ENCODE results near the gene MINDY4. TPM values are rescaled to one million over a fixed set of nuclear protein-coding genes. Genes with fewer than 3 reads are reported as not detected.

MINDY4 gene
- total RNA-seq, 1 experiment from 2014 or later, result 2.0 TPM

DNA sequence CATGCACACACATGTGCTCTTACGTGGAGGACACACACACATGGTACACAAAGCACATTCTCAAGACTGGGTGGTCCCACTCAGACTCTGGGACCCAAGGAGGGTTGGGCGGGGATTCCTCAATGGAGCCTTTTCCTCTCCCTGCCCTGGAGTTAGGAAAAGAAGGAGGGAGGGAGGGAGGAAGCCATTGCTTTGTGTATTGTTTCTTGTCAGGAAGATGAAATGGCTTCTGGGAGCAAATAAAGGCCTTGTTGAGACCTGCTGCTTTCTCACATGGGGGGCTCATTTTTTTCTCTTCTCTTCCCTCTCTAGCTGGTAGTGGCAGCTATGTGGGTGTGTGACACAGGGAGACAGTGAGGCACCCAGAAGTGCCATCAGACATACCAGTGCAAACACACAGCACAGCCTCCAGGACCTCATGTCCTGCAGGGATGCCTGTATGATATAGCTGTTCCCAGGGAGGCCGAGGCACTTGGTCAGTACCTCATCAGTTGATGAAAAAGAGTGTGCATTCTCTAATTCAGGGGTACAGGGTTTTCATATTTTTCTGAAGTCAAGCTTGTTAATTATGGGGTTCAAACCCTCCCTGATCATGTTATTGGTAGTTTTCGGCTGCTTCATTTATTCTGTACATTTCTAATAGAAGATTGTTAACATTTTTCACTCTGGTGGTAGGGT, 146.1 kb downstream of the MINDY4 start:
- H3K4me3 ChIP-seq (ENCODE audit: insufficient read depth, low read depth, low read length), result no peak overlapping the region
- H3K27me3 ChIP-seq (ENCODE audit: control insufficient read depth, insufficient read depth, low read length), result no peaks in the 10 kb centered on the region
- H3K36me3 ChIP-seq (replicated peaks; ENCODE audit: control insufficient read depth, insufficient read depth, low read length), result no peaks in the 10 kb centered on the region
- DNase-seq, result no peak

DNA sequence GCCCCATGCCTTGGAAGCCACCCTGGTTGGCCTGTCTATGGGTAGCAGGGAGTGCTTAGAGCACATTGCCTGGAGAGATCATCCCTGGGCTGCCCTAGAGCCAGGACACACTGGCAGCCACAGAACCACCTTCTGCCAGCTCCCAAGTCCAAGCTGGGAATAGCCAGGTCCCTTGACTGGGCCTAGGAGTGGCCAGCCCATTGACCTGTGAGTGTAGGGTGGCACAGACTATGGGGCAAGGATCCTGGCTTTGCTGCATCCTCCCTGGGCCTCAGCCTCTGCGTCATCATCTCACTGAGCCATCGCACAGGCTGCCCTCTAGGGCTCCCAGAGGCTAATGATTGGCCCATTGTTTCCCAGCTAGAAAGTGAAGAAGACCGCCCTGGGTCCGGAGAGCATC, 147.5 kb downstream of the MINDY4 start:
- H3K27me3 ChIP-seq (ENCODE audit: control insufficient read depth, insufficient read depth, low read length), result no peaks in the 10 kb centered on the region
- no peak for DNase-seq
- H3K36me3 ChIP-seq (replicated peaks; ENCODE audit: control insufficient read depth, insufficient read depth, low read length), result no peaks in the 10 kb centered on the region
- H3K4me3 ChIP-seq (ENCODE audit: insufficient read depth, low read depth, low read length), result no peak overlapping the region

DNA sequence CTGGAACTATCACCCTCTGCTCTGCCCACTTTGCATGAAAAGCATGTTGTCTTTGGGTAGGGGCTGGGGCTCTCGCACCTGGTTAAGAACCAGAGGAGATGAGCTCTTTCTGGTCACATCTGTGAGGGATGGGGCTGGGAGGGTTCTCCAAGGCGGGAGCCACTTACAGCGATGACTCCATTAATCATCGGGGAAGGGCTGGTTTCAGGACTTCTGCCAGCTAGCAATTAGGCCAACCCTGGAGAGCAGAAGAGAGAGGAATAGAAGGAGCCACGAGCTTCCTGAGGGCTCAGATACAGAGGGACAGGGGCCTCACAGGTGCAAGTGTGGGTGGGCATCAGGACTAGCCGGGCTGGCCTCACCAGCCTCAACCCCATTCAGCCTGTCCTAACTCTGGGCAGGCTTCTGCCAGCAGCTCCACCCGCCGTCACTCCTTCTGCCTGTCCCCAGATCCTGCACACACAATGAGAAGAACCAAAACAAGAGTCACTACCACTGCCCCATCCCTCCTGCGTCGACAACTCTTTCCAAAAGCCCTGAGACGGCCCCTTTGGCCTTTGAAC, 148.9 kb downstream of the MINDY4 start:
- no peak overlapping the region for H3K4me3 ChIP-seq (ENCODE audit: insufficient read depth, low read depth, low read length)
- no peaks in the 10 kb centered on the region for H3K27me3 ChIP-seq (ENCODE audit: control insufficient read depth, insufficient read depth, low read length)
- DNase-seq, result peak; percentile 51
- H3K36me3 ChIP-seq (replicated peaks; ENCODE audit: control insufficient read depth, insufficient read depth, low read length), result no peaks in the 10 kb centered on the region

DNA sequence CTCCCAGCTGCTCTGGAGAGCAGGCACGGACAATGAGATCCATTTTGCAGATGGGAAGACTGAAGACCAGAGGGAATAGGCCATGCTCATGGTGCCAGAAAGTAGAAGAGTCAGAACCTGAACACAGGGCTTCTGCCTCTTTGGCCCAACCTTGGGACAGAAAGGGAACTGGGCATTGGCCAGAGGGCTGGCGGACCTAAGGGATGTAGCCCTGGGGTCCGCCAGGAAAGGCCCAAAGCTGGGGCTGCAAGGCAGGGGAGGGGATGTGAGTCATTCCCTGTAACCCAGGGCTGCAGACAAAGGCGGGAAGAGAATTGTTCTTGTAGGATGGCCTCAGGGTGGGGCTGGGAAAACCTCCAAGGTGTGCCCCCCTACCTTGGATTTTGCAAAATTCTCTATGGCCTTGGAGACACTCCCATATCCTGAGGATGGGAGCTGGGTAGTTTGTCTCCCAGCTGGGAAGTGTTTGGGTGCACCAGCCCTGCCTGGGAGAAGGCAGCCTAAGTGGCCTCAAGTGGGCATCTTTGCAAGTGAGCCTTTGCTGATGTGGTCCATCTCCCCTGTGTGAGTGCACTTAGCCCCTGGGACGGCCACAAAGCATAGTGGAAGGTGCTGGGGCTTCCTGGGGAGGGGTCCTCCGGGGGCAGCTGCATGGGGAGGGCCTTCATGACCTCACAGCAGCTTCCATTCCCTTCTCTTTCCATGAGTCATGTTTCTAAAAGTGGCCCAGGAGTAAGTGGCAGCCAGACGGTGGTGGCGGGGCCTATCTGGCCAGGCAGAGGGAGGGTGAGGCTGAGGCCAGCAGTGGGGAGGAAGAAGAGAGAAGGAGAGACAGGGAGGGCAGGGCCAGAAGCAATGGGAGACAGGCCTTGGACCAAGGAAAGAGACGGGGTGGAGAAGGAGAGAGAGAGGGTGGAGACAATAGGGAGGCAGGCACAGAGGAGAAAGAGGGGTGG, 149.6 kb downstream of the MINDY4 start:
- DNase-seq, result peak; percentile 37
- H3K4me3 ChIP-seq (ENCODE audit: insufficient read depth, low read depth, low read length), result no peak overlapping the region
- no peaks in the 10 kb centered on the region for H3K27me3 ChIP-seq (ENCODE audit: control insufficient read depth, insufficient read depth, low read length)
- H3K36me3 ChIP-seq (replicated peaks; ENCODE audit: control insufficient read depth, insufficient read depth, low read length), result no peaks in the 10 kb centered on the region

DNA sequence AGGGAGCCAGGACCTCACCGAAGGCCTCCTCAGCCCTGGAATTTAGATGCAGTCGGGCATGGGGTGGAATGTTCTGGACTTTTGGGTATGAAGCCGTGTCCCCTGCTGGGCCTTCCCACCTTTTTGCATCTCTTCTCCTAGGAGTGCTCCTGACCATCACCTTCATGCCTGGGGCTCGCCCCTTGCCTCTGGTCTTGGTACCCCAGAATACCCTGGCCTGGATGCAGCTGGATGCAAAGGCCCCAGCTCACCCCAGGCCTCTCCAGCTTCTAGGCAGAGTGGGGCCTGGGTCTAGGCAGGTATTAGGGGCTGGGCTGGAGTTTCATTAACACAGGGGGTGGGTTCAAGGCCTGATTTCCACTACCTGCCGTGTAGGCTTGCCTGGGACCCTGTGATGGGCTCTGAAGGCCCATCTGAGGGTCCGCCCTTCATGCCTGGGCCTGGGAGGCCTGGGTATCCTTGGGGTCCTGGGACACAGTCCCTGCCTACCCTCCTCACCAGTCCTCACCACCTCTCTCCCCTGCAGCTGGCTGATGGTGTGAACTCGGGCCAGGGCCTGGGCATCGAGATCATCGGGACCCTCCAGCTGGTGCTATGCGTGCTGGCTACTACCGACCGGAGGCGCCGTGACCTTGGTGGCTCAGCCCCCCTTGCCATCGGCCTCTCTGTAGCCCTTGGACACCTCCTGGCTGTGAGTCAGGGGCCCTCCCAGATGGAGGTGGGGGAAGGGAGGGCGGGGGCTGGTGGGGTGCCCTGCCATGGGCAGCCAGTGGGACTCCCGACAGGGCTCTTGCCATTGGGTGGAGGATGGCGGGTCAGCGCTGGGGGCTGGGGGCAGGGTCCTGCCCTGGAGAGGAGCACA, 150.6 kb downstream of the MINDY4 start:
- peak; percentile 42 for DNase-seq

DNA sequence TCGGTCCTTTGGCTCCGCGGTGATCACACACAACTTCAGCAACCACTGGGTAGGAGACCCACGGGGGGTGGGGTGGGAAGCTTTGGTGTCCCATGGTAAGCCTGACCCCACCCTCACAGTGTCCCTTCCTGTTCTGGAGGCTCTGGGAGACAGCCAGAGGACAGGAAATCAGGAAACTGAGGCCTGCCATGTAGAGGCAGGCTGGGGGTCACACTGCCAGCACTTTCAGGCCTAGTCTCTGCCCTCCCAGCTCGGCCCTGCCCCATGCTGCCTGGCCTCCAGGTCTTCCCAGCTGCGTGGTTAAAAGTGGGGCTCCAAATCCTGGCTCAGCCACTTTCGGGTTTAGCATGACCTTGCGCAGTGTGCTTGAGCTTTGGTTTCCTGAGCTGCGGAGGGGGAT, 151.4 kb downstream of the MINDY4 start:
- Histone ChIP-seq H3K27me3 (ENCODE audit: control insufficient read depth, insufficient read depth, low read length) (no peaks in the 10 kb centered on the region), H3K36me3 (replicated peaks; ENCODE audit: control insufficient read depth, insufficient read depth, low read length) (no peaks in the 10 kb centered on the region), H3K4me3 (ENCODE audit: insufficient read depth, low read depth, low read length) (no peak overlapping the region)
- DNase-seq, result peak; percentile 43

More for the DNA sequence above, 150.6 kb downstream of the MINDY4 start:
- Histone ChIP-seq H3K36me3 (replicated peaks; ENCODE audit: control insufficient read depth, insufficient read depth, low read length) (no peaks in the 10 kb centered on the region), H3K4me3 (ENCODE audit: insufficient read depth, low read depth, low read length) (no peak overlapping the region), H3K27me3 (ENCODE audit: control insufficient read depth, insufficient read depth, low read length) (no peaks in the 10 kb centered on the region)

DNA sequence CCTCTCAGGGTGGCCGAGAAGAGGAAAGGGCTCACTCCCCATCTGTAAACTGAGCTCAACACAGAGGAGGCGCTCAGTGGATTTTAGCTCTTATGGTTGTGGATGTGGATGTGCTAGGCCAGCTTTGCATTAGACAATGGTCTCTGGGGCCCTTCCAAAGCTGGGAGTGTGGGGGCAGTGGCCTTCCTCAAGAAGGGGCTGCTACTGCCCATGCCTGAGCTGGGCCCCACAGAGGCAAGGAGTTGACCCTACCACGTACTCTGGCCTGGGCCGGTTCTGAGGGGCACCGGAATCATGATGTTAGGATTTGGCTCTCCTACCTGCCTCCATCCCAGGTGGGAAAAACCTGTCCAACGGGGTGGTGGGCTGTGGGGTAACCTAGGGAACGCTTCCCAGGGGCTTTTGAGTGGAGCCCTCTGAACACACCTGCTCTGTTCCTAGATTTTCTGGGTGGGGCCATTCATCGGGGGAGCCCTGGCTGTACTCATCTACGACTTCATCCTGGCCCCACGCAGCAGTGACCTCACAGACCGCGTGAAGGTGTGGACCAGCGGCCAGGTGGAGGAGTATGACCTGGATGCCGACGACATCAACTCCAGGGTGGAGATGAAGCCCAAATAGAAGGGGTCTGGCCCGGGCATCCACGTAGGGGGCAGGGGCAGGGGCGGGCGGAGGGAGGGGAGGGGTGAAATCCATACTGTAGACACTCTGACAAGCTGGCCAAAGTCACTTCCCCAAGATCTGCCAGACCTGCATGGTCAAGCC, 152.0 kb downstream of the MINDY4 start:
- no peaks in the 10 kb centered on the region for H3K36me3 ChIP-seq (replicated peaks; ENCODE audit: control insufficient read depth, insufficient read depth, low read length)
- DNase-seq, result peak; percentile 34
- H3K4me3 ChIP-seq (ENCODE audit: insufficient read depth, low read depth, low read length), result no peak overlapping the region
- H3K27me3 ChIP-seq (ENCODE audit: control insufficient read depth, insufficient read depth, low read length), result no peaks in the 10 kb centered on the region

DNA sequence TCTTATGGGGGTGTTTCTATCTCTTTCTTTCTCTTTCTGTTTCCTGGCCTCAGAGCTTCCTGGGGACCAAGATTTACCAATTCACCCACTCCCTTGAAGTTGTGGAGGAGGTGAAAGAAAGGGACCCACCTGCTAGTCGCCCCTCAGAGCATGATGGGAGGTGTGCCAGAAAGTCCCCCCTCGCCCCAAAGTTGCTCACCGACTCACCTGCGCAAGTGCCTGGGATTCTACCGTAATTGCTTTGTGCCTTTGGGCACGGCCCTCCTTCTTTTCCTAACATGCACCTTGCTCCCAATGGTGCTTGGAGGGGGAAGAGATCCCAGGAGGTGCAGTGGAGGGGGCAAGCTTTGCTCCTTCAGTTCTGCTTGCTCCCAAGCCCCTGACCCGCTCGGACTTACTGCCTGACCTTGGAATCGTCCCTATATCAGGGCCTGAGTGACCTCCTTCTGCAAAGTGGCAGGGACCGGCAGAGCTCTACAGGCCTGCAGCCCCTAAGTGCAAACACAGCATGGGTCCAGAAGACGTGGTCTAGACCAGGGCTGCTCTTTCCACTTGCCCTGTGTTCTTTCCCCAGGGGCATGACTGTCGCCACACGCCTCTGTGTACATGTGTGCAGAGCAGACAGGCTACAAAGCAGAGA, 152.7 kb downstream of the MINDY4 start:
- peak; percentile 14 for DNase-seq

DNA sequence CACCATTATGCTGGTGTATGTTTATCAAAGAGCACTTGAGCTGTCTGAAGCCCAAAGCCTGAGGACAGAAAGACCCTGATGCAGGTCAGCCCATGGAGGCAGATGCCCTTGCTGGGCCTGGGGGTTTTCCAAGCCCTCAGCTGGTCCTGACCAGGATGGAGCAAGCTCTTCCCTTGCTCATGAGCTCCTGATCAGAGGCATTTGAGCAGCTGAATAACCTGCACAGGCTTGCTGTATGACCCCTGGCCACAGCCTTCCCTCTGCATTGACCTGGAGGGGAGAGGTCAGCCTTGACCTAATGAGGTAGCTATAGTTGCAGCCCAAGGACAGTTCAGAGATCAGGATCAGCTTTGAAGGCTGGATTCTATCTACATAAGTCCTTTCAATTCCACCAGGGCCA, 153.4 kb downstream of the MINDY4 start:
- DNase-seq, result peak; percentile 21
- Histone ChIP-seq H3K27me3 (ENCODE audit: control insufficient read depth, insufficient read depth, low read length) (no peaks in the 10 kb centered on the region), H3K36me3 (replicated peaks; ENCODE audit: control insufficient read depth, insufficient read depth, low read length) (no peaks in the 10 kb centered on the region), H3K4me3 (ENCODE audit: insufficient read depth, low read depth, low read length) (no peak overlapping the region)

More for the DNA sequence above, 152.7 kb downstream of the MINDY4 start:
- Histone ChIP-seq H3K36me3 (replicated peaks; ENCODE audit: control insufficient read depth, insufficient read depth, low read length) (no peaks in the 10 kb centered on the region), H3K4me3 (ENCODE audit: insufficient read depth, low read depth, low read length) (no peak overlapping the region), H3K27me3 (ENCODE audit: control insufficient read depth, insufficient read depth, low read length) (no peaks in the 10 kb centered on the region)

DNA sequence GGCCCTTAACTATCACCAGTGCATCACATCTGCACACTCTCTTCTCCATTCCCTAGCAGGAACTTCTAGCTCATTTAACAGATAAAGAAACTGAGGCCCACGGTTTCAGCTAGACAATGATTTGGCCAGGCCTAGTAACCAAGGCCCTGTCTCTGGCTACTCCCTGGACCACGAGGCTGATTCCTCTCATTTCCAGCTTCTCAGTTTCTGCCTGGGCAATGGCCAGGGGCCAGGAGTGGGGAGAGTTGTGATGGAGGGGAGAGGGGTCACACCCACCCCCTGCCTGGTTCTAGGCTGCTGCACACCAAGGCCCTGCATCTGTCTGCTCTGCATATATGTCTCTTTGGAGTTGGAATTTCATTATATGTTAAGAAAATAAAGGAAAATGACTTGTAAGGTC, 153.9 kb downstream of the MINDY4 start:
- Histone ChIP-seq H3K36me3 (replicated peaks; ENCODE audit: control insufficient read depth, insufficient read depth, low read length) (no peaks in the 10 kb centered on the region), H3K27me3 (ENCODE audit: control insufficient read depth, insufficient read depth, low read length) (no peaks in the 10 kb centered on the region), H3K4me3 (ENCODE audit: insufficient read depth, low read depth, low read length) (no peak overlapping the region)
- peak; percentile 24 for DNase-seq

DNA sequence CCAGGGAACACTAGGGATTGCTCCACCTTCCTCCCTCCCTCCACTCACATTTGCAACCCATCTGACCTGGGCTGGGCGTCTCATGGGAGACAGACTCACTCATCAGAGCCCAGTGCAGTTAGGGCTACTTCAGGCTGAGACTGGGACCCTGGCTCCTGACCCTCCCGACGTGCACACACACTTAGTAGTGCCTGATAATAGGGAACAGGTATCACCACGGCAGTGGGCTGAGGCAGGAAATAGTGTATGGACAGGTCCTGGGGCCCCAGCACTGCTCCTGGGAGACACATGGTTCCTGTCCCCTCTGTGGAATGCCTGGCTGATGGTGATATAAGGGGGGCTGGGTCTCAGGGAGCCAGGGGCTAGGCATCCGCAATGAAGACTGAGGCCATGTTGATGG, 154.7 kb downstream of the MINDY4 start:
- no peak overlapping the region for H3K4me3 ChIP-seq (ENCODE audit: insufficient read depth, low read depth, low read length)
- H3K27me3 ChIP-seq (ENCODE audit: control insufficient read depth, insufficient read depth, low read length), result no peaks in the 10 kb centered on the region
- H3K36me3 ChIP-seq (replicated peaks; ENCODE audit: control insufficient read depth, insufficient read depth, low read length), result no peaks in the 10 kb centered on the region
- peak; percentile 22 for DNase-seq

DNA sequence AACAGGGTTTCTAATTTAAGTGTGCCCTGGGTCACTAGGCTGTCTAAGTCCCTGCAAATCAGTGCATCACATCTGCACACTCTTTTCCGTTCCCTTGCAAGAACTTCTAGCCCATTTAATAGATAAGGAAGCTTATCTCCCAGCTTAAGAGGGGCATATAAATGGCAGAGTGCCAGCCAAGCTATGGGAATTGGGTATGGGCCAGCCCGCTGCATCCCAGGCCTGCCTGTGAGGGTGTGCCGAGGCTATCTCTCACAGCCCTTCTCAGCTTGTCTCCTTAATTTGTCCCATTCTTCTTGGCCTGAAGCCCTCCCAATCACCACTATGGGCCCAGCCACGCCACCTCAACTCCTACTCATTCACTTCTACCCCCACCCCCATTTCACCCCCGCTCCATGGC, 155.1 kb downstream of the MINDY4 start:
- peak; percentile 16 for DNase-seq
- no peaks in the 10 kb centered on the region for H3K36me3 ChIP-seq (replicated peaks; ENCODE audit: control insufficient read depth, insufficient read depth, low read length)

DNA sequence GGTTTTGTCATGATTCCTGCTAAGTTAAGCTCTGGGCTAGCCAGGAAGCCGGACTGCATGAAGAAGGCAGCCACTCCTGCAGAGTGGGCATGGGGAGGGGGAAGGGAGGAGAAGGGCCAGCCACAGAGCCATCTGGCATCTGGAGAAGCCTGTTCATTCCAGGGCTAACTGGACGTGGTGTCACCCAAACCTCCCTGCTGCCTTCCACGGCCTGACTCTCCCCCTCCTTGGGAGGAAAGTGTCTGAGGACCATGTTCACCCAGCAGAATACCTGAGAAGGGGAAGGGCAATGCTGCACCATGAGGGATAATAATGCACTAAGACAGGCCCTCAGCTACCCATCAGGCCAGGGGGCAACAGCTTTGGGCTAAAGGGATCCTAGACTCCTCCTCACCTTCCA, 155.8 kb downstream of the MINDY4 start:
- peak; percentile 11 for DNase-seq
- Histone ChIP-seq H3K4me3 (ENCODE audit: insufficient read depth, low read depth, low read length) (no peak overlapping the region), H3K36me3 (replicated peaks; ENCODE audit: control insufficient read depth, insufficient read depth, low read length) (no peaks in the 10 kb centered on the region), H3K27me3 (ENCODE audit: control insufficient read depth, insufficient read depth, low read length) (no peaks in the 10 kb centered on the region)

More for the DNA sequence above, 155.1 kb downstream of the MINDY4 start:
- no peak overlapping the region for H3K4me3 ChIP-seq (ENCODE audit: insufficient read depth, low read depth, low read length)
- H3K27me3 ChIP-seq (ENCODE audit: control insufficient read depth, insufficient read depth, low read length), result no peaks in the 10 kb centered on the region

Measured in H7 (cell line).